ENCODE results near the gene IFNG-AS1.

The IFNG-AS1 gene

DNA sequence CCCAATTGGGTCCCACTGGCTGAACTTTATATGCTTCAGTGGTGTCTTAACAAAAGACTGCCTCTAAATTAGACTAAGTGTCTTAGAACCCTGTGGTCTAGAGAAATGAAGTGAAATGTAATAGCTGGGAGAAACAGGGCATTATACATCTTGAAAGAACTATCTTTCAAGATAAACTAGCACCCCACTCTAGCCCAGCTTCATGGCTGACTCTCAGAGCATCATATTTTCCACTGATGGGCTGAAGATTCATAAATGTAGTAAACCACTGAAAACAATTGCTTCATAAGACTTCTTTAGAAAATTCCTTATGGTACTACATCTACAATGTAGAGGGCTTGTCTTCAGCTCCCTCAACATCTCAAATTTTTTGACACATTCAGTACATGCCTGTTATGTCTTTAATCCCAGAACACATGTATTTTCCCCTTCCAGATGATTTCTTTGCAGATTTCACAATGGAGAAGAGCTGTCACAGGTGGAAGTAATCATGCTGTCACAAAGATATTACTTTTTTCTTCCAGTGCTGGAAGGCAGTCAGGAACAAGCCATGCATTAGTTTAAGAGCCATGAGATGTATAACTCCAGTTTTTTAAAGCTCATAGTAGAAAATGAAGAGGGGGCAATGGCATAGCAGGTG is 48.5 kb downstream of the IFNG-AS1 start:
- DNase-seq (ENCODE audit: low read depth, low spot score) = no peak

DNA sequence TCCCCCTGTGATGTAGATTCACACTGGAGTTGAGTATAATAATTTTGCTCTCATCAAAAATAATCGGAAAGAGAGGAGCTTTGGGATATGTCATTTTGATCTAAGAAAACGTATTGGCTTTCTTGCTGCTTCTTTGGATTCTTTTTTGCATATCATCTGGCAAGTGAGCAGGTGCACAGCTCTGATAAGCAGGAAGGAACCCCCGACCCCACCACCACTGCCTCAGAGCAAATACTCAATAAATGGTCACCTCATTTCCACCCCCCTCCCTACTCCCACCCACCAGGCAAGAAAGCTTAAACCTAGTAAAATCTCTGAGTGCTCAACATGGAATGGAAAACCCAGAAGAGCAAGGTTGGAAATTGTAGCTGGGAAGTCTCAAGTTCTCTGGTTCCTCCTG is 49.4 kb downstream of the IFNG-AS1 start:
- no peak for DNase-seq (ENCODE audit: low read depth, low spot score)

DNA sequence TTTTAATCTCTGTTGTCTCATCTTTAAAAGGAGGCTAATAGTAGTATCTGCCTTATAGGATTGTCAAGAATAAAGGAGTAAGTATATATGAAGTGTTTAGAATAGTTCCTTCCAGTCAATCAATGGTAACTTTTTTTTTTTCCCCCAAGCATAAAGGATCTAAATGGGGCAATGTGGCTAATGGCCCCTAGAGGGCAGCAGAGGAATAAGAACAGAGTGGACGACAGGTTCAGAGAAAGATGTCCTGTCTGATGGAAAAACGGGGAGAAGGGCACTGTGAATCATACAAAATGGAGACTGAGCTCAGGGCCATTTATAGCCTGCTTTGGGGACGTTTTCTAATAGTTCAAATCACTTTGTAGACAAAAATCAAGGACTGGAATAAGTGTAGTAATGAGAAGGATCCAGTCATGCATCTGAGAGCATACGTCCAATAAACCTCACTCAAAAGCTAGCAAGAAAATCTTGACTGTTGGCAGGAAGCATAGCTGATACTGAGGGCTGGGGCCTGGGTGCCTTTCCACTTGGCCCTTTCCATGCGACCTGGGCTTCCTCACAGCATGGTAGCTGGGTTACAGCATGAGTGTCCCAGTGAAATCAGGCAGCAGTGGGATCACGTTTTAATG is 51.3 kb downstream of the IFNG-AS1 start:
- DNase-seq (ENCODE audit: low read depth, low spot score) = peak; percentile 43

DNA sequence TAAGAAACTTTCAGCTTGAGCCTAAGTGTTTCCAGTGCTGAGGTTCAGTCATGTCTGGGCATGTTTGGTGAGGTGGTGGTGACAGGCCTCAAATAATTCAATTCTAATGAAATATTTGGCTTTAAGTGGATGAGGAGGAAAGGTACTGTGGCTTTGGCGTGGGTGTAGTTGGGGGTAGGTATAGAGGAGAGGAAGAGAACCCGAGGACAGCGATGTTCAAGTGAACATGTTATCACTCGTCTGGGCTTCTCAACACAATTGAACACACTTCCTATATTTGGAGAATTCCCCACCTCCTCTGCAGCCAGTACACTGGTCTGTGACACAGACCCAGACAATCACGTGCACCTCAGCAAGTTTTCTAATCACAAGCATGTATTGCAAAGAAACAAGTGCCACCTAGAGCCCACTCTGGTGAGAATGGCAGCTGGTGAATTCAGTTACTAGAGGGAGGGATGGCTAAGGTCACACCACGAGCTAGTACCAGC is 53.0 kb downstream of the IFNG-AS1 start:
- DNase-seq (ENCODE audit: low read depth, low spot score) = no peak

DNA sequence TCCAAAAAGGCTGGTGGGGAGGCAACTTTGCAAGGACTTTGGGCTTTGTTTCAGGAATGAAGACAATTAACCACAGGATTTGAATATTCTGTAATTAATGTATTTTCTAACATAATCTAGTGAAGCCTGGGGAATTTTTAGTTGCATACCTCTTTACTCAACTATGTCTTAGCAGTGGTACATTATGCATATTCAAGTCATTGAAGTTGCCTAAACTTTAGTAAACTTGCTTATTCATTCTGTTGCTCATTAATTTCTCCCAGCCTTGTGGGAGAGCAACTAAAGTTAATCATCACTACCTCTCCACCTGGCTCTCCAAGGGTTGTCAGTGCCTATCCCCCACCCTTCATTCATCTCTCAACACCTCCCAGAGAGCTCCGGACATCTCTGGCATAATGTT is 54.2 kb downstream of the IFNG-AS1 start:
- no peak for DNase-seq (ENCODE audit: low read depth, low spot score)

DNA sequence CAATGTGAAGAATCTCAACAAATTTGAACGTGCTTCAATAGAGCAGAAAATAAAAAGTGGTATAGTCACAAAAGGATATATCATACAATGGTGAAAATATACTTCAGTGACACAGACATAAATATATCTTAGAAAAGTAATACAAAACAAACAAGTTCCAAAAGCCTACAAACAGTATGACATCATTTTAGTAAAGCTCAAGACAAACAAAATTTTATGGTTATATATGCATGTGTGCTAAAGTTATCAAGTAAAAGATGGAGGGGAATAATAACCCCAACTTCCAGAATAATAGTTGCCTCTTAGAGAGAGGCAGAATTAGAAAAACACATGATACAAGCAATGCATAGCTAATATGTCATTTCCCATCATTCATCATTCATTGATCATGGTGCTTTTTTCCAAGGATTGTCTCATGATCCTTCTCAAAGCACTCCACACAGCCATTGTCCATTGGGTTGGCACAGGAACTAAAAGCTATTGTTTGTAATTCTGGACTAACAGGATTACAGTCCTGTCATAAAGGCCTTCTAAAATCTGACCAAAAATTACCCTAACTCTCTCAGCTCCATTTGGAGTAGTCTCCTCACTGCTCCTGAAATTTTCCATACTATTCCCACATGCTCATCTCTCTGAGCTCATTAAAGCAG is 59.5 kb downstream of the IFNG-AS1 start:
- no peak for DNase-seq (ENCODE audit: low read depth, low spot score)

DNA sequence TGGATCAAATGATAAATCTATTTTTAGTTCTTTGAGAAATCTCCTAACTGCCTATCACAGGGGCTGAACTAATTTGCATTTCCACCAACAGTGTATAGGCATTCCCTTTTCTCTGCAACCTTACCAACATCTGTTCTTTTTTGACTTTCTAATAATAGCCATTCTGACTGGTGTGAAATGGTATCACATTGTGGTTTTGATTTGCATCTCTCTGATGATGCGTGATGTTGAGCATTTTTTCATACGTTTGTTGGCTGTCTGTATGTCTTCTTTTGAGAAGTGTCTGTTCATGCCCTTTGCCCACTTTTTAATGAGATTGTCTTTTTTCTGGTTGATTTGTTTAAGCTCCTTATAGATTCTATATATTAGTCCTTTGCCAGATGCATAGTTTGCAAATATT is 67.1 kb downstream of the IFNG-AS1 start:
- no peak for DNase-seq (ENCODE audit: low read depth, low spot score)

DNA sequence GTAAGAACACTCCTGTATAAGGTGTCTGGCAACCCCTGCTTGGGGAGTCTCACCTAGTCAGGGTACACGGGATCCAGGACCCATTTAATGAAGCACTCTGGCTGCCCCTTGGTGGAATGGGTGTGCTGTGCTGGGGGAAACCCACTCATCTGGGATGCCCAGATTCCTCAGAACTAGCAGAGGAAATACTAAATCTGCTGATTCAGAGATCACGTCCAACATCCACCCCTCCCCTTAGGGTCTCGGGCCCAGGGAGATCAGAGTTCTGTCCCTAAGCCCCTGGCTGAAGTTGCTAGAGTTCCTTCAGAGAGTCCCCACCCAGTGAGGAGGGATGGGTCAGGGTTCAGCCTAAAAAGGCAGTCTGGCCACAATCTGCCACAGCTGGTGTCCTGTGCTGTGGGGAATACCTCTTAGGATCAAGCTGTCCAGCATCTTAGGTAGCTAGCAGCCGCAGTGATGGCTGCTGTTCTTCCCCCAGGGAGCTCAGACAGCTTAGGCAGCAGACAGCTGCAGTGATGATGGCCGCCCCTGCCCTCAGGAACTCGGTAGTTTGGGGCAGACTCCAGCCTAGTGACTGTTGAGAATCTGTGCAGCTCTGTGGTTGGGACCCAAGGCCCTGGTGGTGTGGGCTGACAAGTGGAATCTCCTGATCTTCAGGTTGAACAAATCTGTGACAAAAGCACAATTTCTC is 74.8 kb downstream of the IFNG-AS1 start:
- no peak for DNase-seq (ENCODE audit: low read depth, low spot score)

DNA sequence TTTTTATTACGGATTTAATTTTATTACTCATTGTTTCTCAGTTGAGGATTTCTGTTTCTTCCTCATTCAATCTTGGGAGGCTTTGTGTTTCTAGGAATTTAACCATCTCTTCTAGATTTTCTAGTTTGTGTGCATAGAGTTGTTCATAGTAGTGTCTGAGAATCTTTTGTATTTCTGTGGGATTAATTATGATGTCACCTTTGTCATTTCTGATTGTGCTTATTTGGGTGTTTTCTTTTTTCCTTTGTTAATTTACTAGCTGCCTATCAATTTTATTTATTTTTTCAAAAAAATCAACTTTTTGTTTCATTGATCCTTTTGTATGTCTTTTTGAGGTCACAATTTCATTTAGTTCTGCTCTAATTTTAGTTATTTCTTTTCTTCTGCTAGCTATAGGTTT is 75.9 kb downstream of the IFNG-AS1 start:
- DNase-seq (ENCODE audit: low read depth, low spot score) = no peak

DNA sequence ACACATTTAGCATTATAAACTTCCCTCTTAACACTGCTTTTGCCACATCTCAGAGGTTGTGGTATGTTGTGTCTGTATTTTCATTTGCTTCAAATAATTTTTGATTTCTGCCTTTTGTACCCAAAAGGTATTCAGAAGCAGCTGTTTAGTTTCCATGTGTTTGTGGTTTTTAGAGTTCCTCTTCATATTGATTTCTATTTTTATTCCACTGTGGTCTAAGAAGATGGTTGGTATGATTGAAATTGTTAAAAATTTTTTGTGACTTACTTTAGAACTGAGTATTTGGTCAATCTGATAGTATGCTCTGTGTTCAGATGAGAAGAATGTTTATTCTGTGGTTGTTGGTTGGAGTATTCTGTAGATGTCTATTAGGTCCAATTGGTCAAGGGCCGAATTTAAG is 76.4 kb downstream of the IFNG-AS1 start:
- DNase-seq (ENCODE audit: low read depth, low spot score) = no peak

DNA sequence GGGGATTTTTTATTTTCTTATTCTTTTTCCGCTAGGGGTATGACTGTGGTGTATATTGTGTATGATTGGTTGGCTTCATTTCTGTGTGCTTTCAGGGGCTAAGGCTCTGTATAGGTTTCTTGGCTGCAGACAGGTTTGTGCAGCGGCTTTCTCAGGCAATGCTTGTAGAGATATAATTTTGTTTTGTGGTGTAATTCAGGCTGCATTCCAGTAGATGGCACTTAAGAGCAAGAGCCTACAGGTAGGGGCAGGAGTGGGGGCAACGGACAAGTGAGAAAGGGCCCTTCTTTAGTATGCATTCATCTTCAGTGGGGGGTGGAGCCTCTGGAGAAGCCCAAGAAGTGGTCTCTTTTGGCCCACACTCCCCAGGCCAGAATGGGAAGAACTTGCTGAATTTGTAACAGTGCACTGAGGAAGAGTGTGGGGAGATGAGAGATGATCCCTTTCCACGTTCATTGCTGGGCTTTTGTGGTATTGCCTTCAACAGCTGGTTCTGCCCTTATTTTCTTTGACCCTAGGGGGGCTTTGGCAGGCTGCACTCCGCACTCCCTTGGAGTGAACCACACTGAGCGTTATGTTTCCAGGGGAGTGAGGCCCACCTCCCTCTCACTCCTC is 78.6 kb downstream of the IFNG-AS1 start:
- no peak for DNase-seq (ENCODE audit: low read depth, low spot score)

DNA sequence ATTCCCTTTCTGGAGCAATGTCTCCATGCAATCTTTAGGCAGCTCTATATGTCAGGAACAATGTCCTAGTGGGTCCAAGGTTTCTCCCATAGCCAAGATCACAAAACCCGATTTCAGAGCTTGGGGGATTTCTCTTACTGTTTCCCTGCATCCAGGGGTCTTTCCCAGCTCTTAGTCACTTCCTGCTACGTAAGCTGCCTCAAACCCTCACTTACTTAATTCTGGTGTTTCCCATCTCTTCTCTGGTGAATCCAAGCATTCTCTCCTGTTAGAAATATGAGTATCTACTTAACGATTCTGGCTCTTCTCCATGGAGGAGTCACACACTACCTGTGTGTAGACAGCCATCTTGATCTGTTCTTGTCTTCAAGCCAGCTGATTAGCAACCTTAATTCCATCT is 80.0 kb downstream of the IFNG-AS1 start:
- no peak for DNase-seq (ENCODE audit: low read depth, low spot score)

Data from activated naive CD8-positive, alpha-beta T cell treated with anti-CD3 and anti-CD28 coated beads, Interleukin-2, amount 50 U/mL, for 16 hours (primary cell).